ENCODE results near the gene KCTD19. TPM values are rescaled to one million over a fixed set of nuclear protein-coding genes. Genes with fewer than 3 reads are reported as not detected.
A peak's percentile ranks its signal among the peaks of the same experiment; 100 is the strongest.

The KCTD19 gene
- polyA plus RNA-seq, 1 donor (not counting 4 experiments of a cell fraction or from before 2014, with no cell fraction given) = not detected

GRCh38 chr16:67243481-67243880 lies 83.1 kb downstream of the KCTD19 start:
- TF ChIP-seq EZH2 (IDR thresholded peaks at IDR 0.05; ENCODE audit: low read length) = no peak
- no peak for TF ChIP-seq CTCF (optimal IDR thresholded peaks at IDR 0.05 in 1 of 3, IDR thresholded peaks at IDR 0.05 in 1 of 3, conservative IDR thresholded peaks at IDR 0.05 in 1 of 3; ENCODE audit: extremely low read depth in 1 of 3, insufficient read depth in 2 of 3, low read length in 3 of 3)
- Histone ChIP-seq H3K27ac (ENCODE audit: control insufficient read depth, insufficient read depth, low read length) (peak overlapping the region; percentile 45), H3K9me3 (ENCODE audit: control insufficient read depth, low read depth, low read length) (no peaks in the 10 kb centered on the region), H3K4me2 (ENCODE audit: control insufficient read depth, extremely low read depth, insufficient read depth, low read depth, low read length) (peak overlapping the region; percentile 85), H3K4me1 (ENCODE audit: control insufficient read depth, extremely low read depth, insufficient read depth, low read length) (peaks cover 68% of the 10 kb centered on the region), H3K9ac (ENCODE audit: control insufficient read depth, extremely low read depth, insufficient read depth, low read length) (no peak overlapping the region), H3K79me2 (ENCODE audit: control insufficient read depth, insufficient read depth, low read length) (peaks cover 22% of the 10 kb centered on the region), H3K4me3 (ENCODE audit: control insufficient read depth in 2 of 3, extremely low read depth in 1 of 3, insufficient read depth in 2 of 3, low read depth in 1 of 3, low read length in 3 of 3) (no peak overlapping the region), H4K20me1 (ENCODE audit: control insufficient read depth, extremely low read depth, insufficient read depth, low read length) (no peaks in the 10 kb centered on the region), H3K36me3 (ENCODE audit: control insufficient read depth in 2 of 2, extremely low read depth in 1 of 2, insufficient read depth in 2 of 2, low read length in 2 of 2) (peaks cover 3 to 14% of the 10 kb centered on the region in 2 experiments), H3K27me3 (ENCODE audit: control insufficient read depth, extremely low read depth, insufficient read depth, low read length) (no peaks in the 10 kb centered on the region), H3K9me1 (ENCODE audit: control insufficient read depth, extremely low read depth, insufficient read depth, low read length) (peaks cover 2% of the 10 kb centered on the region), H2AFZ (ENCODE audit: control insufficient read depth, low read length) (no peak overlapping the region)
- dilution Hi-C loops (cut with MboI; ENCODE audit: extremely low pct_ligation_motif_present, low sequenced_read_pairs) = no loop called here
- DNase-seq (ENCODE audit: low read depth, low spot score) = no peak
- FAIRE-seq = no peak

GRCh38 chr16:67242138-67242730 lies 84.3 kb downstream of the KCTD19 start:
- H3K4me2 ChIP-seq (ENCODE audit: control insufficient read depth, extremely low read depth, insufficient read depth, low read depth, low read length) = peak overlapping the region; percentile 79
- peaks cover 22% of the 10 kb centered on the region for H3K79me2 ChIP-seq (ENCODE audit: control insufficient read depth, insufficient read depth, low read length)
- H3K36me3 ChIP-seq (ENCODE audit: control insufficient read depth in 2 of 2, extremely low read depth in 1 of 2, insufficient read depth in 2 of 2, low read length in 2 of 2) = peaks cover 11 to 18% of the 10 kb centered on the region in 2 experiments
- no peaks in the 10 kb centered on the region for H3K9me3 ChIP-seq (ENCODE audit: control insufficient read depth, low read depth, low read length)
- no peak for TF ChIP-seq EZH2 (IDR thresholded peaks at IDR 0.05; ENCODE audit: low read length)
- TF ChIP-seq CTCF (optimal IDR thresholded peaks at IDR 0.05 in 1 of 3, IDR thresholded peaks at IDR 0.05 in 1 of 3, conservative IDR thresholded peaks at IDR 0.05 in 1 of 3; ENCODE audit: extremely low read depth in 1 of 3, insufficient read depth in 2 of 3, low read length in 3 of 3) = no peak
- H3K27ac ChIP-seq (ENCODE audit: control insufficient read depth, insufficient read depth, low read length) = peak overlapping the region; percentile 91
- DNase-seq (ENCODE audit: low read depth, low spot score) (no peak), FAIRE-seq (no peak)
- no peak overlapping the region for H3K4me3 ChIP-seq (ENCODE audit: control insufficient read depth in 2 of 3, extremely low read depth in 1 of 3, insufficient read depth in 2 of 3, low read depth in 1 of 3, low read length in 3 of 3)
- H3K27me3 ChIP-seq (ENCODE audit: control insufficient read depth, extremely low read depth, insufficient read depth, low read length) = no peaks in the 10 kb centered on the region
- H2AFZ ChIP-seq (ENCODE audit: control insufficient read depth, low read length) = no peak overlapping the region
- H4K20me1 ChIP-seq (ENCODE audit: control insufficient read depth, extremely low read depth, insufficient read depth, low read length) = no peaks in the 10 kb centered on the region
- dilution Hi-C loops (cut with MboI; ENCODE audit: extremely low pct_ligation_motif_present, low sequenced_read_pairs) = no loop called here
- no peak overlapping the region for H3K9ac ChIP-seq (ENCODE audit: control insufficient read depth, extremely low read depth, insufficient read depth, low read length)
- H3K4me1 ChIP-seq (ENCODE audit: control insufficient read depth, extremely low read depth, insufficient read depth, low read length) = peaks cover 59% of the 10 kb centered on the region
- peaks cover 2% of the 10 kb centered on the region for H3K9me1 ChIP-seq (ENCODE audit: control insufficient read depth, extremely low read depth, insufficient read depth, low read length)

All from keratinocyte (primary cell).